OCI-LY3 (cell line): ENCODE data around the gene PDE9A.

Source experiments
- CTCF ChIP-seq: fragments of 200-600, 300-600 bp; sonication (generic); IDR thresholded peaks from 2 replicates; pipeline ENCODE4 v1.5.1; 2014; ENCODE audit warnings: antibody characterized with exemption, low read length, low read depth
- EZH2phosphoT487 ChIP-seq: fragments of 200-600 bp; shearing (Covaris generic); IDR thresholded peaks from 2 replicates; pipeline ENCODE4 v1.6.1; 2018; ENCODE audit warnings: antibody characterized with exemption, mixed run types, low read depth

GRCh38 chr21:42664614-42665013, 11.2 kb downstream of the PDE9A start:
- TF ChIP-seq CTCF, result no peak
- no peak for TF ChIP-seq EZH2phosphoT487
